ENCODE data around the gene CFAP73. TPM values are rescaled to one million over a fixed set of nuclear protein-coding genes. Genes with fewer than 3 reads are reported as not detected.

Gene CFAP73
- total RNA-seq, 1 experiment from 2014 or later: 0.61 TPM

DNA sequence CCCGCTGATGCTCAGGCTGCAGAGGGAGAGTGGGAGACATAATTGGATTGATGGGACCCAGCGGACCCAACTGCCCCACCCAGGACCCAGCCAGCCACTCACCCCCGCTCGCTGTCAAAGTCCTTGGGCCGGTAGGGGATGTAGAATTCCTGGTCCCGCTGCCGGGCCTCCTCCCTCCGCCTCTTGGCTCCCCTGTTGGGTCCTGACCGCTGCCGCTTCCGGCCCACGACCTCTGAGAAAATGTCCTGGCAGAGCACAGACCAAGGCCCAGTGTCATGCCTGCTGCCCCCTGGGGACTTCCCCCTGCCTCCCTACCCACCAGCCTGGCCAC lies 13.5 kb downstream of the CFAP73 start:
- no peak for DNase-seq (ENCODE audit: low spot score)

DNA sequence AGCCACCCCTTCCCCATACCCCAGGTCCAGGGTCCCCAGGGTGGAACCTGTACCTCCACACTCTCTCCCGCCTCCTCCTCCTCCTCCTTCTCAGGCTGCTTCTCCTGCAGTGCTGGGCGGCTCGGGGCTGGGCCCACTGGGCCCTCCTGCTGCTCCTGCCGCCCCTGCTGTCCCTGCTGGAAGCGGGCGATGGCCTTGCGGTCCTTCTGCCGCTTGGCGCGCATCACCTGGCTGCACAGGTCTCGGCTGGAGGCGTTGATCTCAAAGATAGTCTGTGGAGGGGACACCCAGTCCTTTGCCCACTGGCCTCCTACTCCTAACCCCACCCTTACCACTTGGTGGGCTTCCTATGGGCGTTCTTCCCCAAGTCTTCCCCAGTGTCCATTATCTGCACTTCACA lies 14.5 kb downstream of the CFAP73 start:
- no peak for DNase-seq (ENCODE audit: low spot score)

DNA sequence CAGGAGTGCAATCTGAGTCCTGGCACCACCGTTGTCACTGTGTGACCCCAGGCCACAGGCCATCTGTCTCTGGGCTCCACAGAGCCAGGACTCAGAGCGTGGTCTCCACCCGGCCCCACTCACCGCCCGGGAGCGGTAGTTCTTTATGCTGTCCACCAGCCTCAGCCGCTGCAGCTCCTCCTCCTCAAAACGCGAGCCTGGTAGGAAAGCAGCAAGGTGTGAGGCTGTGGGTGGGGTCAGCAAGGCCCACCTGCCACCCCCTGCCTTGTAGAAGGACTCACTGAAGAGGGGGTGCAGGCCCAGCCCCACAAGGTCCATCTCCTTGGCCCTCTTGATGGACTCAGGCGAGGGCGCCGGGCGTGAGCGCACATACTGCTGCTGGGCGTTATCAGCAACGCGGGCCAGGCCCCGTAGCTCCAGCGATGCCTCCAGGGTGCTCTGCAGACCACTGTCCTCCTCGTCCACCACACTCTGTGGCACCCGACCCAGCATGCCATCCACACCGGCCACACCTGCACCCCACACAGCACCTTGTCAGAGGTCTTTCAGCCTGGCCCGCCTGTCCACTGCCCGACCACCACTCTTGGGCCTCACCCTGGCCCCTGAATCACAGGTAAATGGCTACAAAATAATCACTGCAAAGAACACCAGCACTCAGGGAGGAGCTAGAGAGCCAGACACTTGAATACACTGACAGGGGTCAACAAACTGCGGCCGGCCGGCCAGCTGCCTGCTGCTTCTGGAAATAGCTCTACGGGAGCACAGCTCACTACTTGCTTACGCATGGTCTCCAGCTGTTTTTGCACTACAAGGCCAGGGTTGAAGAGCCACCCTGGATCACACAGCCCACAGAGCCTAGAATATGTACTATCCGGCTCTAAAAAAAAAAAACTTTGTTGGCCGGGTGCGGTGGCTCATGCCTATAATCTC lies 16.3 kb downstream of the CFAP73 start:
- DNase-seq (ENCODE audit: low spot score): no peak

DNA sequence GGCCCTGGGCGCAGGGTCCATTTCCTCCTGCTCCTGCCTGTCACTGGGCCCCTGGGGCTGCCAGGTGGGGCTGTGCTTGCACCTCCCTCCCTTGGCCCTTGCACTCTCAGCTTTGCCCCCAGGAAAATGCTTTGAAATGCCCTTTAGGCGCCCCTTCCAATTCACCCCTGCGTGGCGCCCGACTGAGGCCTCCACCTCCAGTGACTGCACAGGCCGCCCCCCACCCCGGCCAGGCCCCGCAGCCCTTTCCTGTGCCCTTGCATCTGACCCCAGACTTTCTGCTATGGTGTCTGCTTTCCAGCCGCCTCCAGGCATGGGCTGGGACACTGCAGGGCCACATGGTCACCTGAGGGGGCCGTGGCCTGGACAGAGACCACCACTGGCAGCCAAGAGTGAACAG lies 18.3 kb downstream of the CFAP73 start:
- no peak for DNase-seq (ENCODE audit: low spot score)

DNA sequence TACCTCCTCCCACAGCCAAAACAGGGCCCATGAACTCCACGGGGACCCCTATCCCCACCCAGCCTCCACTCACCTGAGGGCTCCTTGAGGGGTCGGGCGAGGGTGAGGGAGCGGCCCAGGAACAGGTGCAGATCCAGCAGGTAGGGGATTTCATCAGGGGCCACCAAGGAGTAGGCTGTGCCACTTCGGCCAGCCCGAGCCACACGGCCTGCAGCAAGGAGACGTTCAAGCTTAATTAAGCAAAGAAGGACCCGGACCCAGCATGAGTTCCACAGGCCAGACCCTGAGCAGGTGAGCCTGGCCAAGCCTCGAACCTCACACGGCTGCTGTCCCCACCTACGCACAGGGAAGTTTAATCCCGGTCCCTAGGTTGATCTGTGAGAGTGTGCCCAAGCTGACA lies 20.2 kb downstream of the CFAP73 start:
- DNase-seq (ENCODE audit: low spot score): no peak

DNA sequence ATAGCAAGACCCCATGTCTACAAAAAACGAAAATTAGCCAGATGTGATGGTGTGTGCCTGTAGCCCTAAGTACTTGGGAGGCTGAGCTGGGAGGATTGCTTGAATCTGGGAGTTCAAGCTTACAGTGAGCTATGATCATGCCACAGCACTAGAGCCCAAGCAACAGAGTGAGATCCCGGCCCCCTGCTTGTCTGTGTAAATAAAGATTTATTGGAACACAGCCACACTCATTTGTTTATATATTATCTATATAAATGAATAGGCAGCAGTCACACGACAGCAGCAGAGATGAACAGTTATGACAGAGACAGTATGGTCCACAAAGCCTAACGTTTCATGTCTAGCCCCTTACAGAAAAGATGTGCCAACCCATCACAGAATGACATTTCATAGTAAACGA lies 20.9 kb downstream of the CFAP73 start:
- no peak for DNase-seq (ENCODE audit: low spot score)

DNA sequence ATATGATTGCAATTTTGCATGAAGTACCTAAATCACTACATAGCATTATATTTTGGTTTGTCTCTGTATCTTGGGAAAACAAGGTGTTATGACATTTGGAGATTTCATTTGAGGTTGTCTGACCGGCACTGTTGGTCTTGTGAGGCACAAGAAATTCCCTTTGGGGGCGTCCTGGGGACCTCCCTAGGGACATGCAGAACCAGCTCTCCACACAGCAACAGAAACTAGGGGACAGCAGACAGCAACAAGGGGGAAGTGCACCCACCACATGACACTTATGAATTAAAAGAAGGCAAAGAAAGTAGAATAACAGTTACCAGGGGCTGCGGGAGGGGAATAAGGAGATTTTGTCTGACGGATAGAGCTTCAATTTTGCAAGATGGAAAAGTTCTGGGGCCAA lies 21.4 kb downstream of the CFAP73 start:
- no peak for DNase-seq (ENCODE audit: low spot score)

DNA sequence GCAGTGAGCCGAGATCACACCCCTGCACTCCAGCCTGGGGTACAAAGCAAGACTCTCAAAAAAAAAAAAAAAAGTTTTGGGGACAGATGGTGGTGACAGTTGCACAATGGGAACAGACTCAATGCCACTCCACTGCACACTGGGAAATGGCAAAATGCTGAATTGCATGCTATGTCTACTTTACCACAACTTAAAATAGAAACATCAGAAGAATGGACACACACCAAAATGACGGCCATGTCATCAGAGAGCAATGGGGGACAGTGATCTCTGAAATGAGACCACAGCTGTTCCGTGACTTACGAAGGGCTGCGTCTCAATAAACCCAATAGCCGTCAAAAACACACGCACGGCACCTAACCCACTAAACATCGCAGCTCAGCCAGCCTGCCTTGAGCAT lies 22.0 kb downstream of the CFAP73 start:
- DNase-seq (ENCODE audit: low spot score): no peak

DNA sequence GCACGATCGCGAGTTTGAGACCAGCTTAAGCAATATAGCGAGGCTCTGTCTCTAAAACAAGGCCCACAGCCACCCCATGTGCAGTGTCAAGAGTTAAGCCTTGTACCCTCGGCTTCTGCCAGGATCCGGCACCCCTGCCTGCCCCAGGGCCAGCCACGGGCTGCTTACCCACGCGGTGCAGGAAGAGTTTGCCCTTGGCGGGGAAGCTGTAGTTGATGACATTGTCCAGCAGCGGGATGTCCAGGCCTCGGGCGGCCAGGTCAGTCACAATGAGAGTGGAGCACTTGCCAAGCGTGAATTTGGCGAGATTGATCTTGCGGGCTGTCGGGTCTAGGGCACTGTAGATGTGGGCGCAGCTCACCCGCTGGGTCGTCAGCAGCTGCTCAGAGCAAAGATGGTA lies 22.7 kb downstream of the CFAP73 start:
- no peak for DNase-seq (ENCODE audit: low spot score)

DNA sequence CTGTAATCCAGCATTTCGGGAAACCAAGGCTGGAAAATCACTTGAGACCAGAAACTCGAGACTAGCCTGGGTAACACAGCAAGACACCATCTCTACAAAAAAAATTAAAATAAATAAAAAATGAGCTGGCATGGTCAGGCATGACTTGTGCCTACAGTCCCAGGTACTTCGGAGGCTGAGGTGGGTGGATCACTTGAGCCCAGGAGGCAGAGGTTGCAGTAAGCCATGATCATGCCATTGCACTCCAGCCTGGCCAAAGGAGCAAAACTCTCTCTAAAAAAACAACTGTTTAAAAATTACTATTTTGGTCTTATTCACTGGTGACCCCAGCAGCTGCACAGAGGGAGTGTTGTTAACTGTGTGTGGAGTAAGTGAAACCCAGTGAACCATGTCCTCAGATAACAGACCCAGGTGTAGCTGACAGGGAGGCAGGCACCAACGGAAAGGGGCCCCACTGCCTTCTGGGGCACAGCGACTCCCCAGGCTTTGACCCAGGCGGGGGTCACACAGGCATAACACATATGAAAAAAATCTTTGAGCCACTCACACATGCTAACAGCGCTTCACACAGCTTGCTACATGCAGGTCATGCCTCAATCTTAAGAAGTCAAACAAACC lies 23.7 kb downstream of the CFAP73 start:
- DNase-seq (ENCODE audit: low spot score): no peak

DNA sequence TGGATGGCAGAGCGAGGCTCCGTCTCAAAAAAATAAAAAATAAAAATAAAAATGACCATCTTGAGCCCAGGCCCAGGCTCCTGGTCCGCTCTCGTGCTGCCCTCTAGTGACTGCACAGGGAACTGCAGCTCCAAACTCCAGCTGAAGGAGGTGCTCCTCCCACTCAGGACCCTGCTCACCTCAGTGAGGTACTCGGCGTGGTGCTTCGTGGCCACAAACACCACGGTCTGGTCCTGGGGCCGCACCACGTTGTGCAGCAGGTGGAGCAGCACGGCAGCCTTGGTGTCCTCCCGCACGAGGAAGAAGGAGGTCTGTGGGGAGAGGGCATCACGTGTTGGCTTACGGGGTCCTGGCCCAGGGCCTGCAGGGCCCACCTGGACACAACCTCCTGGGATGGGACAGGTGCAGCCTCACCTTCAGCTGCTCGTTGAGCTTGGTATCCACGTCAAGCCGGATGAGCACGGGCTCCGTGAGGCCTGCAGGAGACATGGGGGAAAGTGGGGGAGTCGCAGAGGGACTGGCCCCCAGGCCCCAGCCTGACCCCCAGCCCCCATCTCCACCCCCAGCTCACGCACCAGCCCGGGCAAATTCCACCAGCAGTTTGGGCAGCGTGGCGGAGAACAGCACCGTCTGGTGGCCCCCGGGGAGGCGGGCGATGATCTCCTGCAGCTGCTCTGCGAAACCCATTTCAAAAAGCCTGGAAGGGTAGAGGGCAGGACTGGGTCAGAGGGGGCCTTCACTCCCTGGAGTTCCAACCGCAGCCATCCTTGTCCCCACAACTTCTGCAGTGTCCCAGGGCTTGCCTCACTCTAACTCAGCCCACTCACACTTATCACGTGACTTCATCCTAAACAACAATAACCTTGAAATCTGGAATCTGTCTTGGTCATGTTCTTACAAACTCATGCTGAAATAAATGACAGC lies 25.2 kb downstream of the CFAP73 start:
- DNase-seq (ENCODE audit: low spot score): peak; percentile 76

DNA sequence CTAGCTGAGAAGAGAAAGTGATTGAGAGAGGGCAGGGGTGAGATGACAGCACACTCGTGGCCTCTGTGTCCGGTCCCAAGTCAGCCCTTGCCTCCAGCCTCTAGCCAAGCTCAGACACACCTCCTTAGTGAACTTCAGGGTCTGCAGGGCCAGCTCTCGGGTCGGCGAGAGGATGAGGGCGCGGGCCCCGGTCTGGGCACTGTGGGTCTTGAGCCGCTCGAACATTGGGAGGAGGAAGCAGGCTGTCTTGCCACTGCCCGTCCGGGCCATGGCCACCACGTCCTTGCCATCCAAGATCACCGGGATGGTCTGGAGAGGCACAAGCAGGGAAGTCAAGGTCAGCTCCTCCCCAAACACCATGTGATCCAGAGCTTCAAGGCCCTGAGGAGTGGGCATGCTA lies 29.5 kb downstream of the CFAP73 start:
- no peak for DNase-seq (ENCODE audit: low spot score)

DNA sequence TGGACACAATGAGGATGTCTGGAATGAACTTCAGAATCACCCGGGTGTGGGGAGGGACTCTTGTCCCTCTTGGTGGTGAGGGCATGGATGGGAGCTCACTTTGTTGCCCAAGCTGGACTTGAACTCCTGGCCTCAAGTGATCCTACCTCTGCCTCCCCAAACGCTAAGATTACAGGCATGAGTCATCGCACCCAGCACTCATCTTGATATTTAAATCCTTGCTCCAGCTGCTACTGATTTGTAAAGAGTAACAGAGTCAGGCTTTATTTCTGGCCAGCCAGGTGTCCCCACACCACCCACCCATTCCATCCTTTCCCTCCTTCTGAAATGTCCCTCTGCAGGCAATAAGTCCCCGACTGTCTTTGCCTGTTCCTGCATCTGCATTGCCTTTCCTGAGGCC lies 30.8 kb downstream of the CFAP73 start:
- DNase-seq (ENCODE audit: low spot score): no peak

DNA sequence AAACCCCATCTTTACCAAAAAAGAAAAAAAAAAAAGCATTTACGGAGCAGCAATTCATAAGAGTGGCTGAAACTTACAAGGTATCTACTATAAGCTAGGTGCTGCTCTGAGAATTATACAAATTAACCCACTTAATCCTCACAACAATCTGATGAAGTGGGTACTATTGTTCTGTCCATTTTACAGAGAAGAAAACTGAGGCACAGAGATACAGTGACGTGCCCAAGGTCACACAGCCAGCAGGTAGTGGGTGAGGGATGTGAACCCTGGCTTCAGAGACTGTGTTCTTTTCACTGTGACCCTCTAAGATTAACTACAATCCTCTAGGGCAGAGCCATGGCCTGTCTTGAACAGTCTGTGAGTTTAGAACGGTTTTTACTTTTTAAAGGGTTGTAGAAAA lies 32.5 kb downstream of the CFAP73 start:
- DNase-seq (ENCODE audit: low spot score): no peak

DNA sequence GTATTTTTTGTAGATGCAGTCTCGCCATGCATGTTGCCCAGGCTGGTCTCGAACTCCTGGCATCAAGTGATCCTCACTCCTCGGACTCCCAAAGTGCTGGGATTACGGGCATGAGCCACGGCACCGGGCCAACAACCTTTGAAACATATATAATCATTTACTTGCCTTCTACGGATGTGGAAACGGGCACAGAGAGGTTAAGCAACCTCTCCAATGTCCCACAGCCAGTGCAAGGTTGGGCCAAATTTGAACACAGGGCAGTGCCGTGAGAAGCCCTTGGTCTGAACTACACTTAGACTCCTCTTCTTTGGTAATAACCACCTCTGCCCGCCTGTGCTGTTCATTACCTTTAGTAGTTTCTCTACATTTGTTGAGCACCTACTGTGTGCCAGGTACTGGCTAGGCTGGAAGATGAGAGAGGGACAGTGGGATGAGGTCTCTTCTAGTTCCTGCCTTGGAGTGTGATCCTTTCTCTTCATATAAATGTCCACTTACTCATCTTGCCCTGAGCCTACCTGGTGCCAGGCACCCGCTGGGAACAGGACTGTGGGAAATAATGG lies 33.6 kb downstream of the CFAP73 start:
- DNase-seq (ENCODE audit: low spot score): no peak

DNA sequence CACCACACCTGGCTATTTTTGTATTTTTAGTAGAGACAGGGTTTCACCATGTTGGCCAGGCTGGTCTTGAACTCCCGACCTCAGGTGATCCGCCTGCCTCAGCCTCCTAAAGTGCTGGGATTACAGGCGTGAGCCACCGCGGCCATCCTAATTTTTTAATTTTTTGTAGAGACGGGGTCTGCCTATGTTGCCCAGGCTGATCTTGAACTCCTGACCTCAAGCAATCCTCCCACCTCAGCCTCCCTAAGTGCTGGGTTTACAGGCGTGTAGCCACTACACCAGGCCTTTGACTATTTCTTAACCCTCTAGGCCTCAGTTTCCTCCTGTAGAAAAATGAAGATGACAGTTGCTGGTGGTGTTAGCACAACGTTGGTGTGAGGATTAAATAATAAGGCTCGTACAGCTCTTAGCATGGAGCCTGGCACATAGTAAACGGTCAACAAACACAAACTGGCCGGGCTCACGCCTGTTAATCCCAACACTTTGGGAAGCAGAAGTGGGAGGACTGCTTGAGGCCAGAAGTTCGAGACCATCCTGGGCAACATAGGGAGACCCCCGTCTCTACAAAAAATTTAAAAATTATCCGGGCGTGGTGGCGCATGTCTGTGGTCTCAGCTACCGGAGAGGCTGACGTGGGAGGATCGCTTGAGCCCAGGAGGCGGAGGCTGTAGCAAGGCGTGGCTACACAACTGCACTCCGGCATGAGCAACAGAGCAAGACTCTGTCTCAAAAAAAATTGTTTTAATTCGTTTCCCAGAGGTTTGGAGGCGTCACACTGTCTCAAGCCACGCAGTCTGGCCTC lies 34.8 kb downstream of the CFAP73 start:
- no peak for DNase-seq (ENCODE audit: low spot score)

DNA sequence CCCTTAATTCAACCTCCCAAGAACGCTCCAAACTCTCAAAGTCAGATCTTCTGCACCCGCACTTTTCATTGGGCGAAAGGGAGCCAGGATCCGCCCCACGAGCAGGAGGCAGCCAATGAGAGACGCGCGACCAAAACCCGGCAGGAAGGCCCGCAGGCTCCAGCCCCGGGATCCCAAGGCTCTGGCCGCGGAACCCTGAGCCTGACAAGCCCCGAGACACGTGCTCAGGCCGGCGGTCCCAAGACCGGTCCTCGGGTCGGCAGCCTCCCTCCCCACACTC lies 35.3 kb downstream of the CFAP73 start:
- peak; percentile 93 for DNase-seq (ENCODE audit: low spot score)

DNA sequence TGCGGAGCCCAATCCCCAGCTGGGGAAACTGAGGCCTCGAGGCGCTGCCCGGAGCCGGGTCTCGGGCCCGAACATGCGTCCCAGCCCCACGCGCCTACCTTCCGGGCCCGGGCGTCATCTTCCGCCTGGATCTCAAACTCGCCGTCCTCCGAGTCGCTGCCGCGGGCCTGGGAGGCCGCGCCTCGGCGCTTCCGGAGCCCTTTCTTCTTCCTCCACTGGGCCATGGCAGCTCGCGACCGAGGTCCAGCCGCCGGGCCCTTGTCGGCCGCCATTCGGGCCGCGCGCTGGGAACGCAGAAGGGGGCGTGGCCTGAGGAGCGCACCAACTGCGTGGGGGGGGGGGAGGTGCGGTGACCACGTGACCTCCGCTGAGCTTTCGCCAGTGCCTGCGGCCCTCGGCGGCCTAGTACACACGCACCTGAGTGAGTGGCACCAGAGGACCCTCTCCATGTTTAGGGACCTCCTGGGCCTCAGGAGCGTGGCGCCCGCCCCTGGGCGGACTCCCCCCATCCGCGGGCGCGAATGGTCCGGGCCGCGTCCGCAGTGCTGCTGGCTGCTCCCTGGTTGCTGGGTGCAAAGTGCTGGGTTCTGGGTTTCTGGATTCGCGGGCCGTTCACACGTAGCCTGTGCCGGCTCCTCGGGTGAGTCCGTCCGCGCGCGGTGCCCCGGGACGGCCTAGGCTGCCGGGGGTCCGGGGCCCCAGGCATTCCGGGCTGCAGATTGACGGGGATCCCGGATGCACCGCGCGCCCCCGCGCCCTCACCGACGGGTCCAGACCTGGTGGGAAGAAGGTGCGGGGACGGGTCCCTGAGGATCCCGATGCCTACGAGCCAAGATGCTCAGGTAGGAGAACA lies 35.9 kb downstream of the CFAP73 start, which contains the start of the genes DDX54 and RITA1:
Gene DDX54, minus strand, starts transcription at position 299 of the 853 bp plus-strand sequence. Its CDS starts 27 bp downstream, at position 272.
Gene RITA1, plus strand, starts transcription at position 542 of the 853 bp plus-strand sequence. CDS start 1,026 bp downstream, outside the sequence.
- DNase-seq (ENCODE audit: low spot score): peak; percentile 80

DNA sequence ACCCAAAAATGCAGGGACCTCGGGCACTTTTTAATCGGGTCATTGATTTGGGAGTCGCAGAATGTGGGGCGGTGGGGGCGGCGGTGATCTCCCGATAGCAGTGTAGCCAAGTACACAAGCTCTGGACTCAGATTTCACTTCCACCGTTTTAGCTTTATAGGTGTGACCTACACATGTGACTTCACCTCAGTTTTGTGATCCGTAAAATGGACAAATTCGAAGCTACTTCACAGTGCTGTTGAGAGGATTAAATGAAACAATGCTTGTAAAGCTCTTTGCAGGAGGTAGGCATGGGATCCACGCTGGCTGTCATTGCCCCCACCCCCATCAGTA lies 36.5 kb downstream of the CFAP73 start:
- DNase-seq (ENCODE audit: low spot score): peak; percentile 41

DNA sequence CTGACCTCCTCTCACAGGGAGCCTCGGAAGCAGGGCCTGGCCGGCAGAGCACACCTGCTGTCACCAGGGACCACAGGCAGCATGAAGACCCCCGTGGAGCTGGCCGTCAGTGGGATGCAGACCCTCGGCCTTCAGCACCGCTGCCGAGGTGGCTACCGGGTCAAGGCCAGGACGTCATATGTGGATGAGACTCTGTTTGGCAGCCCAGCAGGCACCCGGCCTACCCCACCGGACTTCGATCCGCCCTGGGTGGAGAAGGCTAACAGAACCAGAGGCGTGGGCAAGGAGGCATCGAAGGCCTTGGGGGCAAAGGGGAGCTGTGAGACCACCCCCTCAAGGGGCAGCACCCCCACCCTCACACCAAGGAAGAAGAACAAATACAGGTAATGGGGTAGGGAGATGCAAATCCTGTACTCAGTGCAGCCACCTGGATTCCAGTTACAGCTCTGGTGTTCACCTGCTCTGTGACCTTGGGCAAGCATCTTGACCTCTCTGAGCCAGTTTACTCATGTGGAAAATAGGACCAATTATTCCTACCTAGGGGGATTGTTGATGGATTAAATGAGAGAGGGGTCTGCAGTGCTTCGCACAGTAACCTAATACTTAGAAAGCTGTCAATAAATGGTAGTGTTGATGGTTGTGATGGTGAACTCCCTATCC lies 37.3 kb downstream of the CFAP73 start:
- DNase-seq (ENCODE audit: low spot score): no peak

Measured in HT-29 (cell line).